ENCODE results near the gene CASP6. TPM values are rescaled to one million over a fixed set of nuclear protein-coding genes. Genes with fewer than 3 reads are reported as not detected.

The CASP6 gene
- total RNA-seq, 1 donor from 2014 or later = not detected

DNA sequence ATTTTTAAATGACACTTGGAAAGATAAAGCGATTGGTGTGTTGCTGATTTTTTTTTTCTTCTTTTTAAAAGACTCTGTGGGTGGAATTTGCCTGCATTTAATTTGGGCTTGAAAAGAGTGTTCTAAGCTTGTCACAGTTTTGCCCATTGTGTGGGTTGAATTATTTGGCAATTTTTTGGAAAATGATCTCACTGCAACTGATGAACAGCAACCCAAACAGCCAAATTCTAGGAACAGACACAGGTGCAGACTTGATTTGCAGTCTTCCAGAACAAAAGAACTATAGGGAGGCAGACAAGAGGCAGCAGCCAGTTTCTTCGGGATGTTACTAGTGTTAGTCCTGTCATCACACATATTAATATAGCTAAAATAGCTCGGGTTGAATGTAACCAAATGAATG is 40.5 kb downstream of the CASP6 start:
- Histone ChIP-seq H3K9me3 (no peaks in the 10 kb centered on the region), H3K4me1 (no peaks in the 10 kb centered on the region), H3K36me3 (no peaks in the 10 kb centered on the region), H3K27me3 (no peaks in the 10 kb centered on the region), H3K27ac (no peak overlapping the region), H3K4me3 (no peak overlapping the region)
- TF ChIP-seq CTCF (IDR thresholded peaks at IDR 0.05) = no peak
- no peak for DNase-seq (ENCODE audit: low spot score in 2 of 2)
- intact Hi-C loops (cut with DNase I) = no loop called here

- intact Hi-C loops (cut with DNase I) = no loop called here
- Histone ChIP-seq H3K4me1 (no peaks in the 10 kb centered on the region), H3K27me3 (no peaks in the 10 kb centered on the region), H3K9me3 (no peaks in the 10 kb centered on the region), H3K36me3 (no peaks in the 10 kb centered on the region), H3K27ac (no peak overlapping the region), H3K4me3 (no peak overlapping the region)
- DNase-seq (ENCODE audit: low spot score in 2 of 2) = no peak
- TF ChIP-seq CTCF (IDR thresholded peaks at IDR 0.05) = no peak
These were observed 41.1 kb downstream of the CASP6 start for GRCh38 chr4:109662116-109662515.

GRCh38 chr4:109658871-109659410 is 44.3 kb downstream of the CASP6 start:
- no peak for TF ChIP-seq CTCF (IDR thresholded peaks at IDR 0.05)
- no peaks in the 10 kb centered on the region for H3K4me1 ChIP-seq
- H3K27ac ChIP-seq = no peak overlapping the region
- no peaks in the 10 kb centered on the region for H3K36me3 ChIP-seq
- H3K9me3 ChIP-seq = no peaks in the 10 kb centered on the region
- no peaks in the 10 kb centered on the region for H3K27me3 ChIP-seq
- H3K4me3 ChIP-seq = no peak overlapping the region
- intact Hi-C loops (cut with DNase I) = no loop called here
- DNase-seq (ENCODE audit: low spot score in 2 of 2) = no peak

DNA sequence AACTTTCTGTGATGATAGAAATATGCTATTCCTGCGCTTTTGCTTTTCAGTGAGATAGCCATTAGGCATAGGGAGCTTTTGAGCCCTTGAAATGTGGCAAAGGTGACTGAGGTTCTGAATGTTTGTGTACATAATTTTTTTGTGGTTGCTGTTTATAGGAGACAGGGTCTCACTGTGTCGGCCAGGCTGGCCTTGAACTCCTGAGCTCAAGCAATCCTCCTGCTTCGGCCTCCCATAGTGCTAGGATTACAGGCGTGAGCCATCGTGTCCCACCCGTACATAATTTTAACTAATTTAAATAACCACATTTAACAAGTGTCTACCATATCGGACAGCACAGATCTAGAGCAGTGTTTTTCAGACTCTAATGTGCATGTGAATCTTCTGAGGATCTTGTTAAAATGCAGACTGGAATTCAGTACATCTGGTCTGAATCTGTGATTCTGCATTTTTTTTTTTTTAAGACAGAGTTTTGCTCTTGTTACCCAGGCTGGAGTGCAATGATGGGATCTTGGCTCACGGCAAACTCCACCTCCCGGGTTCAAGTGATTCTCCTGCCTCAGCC is 45.3 kb downstream of the CASP6 start:
- Histone ChIP-seq H3K27ac (no peak overlapping the region), H3K27me3 (no peaks in the 10 kb centered on the region)

GRCh38 chr4:109655396-109655795 is 47.8 kb downstream of the CASP6 start:
- intact Hi-C loops (cut with DNase I) = no loop called here

More for the DNA sequence above, 45.3 kb downstream of the CASP6 start:
- no peaks in the 10 kb centered on the region for H3K4me1 ChIP-seq
- H3K4me3 ChIP-seq = no peak overlapping the region
- no peaks in the 10 kb centered on the region for H3K9me3 ChIP-seq
- no peak for DNase-seq (ENCODE audit: low spot score in 2 of 2)
- TF ChIP-seq CTCF (IDR thresholded peaks at IDR 0.05) = no peak
- H3K36me3 ChIP-seq = no peaks in the 10 kb centered on the region
- intact Hi-C loops (cut with DNase I) = no loop called here

More at GRCh38 chr4:109655396-109655795, 47.8 kb downstream of the CASP6 start:
- Histone ChIP-seq H3K9me3 (no peaks in the 10 kb centered on the region), H3K27ac (no peak overlapping the region), H3K4me3 (no peak overlapping the region), H3K27me3 (no peaks in the 10 kb centered on the region), H3K4me1 (no peaks in the 10 kb centered on the region), H3K36me3 (no peaks in the 10 kb centered on the region)
- no peak for DNase-seq (ENCODE audit: low spot score in 2 of 2)
- no peak for TF ChIP-seq CTCF (IDR thresholded peaks at IDR 0.05)

Measured in ascending aorta (tissue), 2 donors.